Measurements from ENCODE around the gene PATJ.

PATJ gene

DNA sequence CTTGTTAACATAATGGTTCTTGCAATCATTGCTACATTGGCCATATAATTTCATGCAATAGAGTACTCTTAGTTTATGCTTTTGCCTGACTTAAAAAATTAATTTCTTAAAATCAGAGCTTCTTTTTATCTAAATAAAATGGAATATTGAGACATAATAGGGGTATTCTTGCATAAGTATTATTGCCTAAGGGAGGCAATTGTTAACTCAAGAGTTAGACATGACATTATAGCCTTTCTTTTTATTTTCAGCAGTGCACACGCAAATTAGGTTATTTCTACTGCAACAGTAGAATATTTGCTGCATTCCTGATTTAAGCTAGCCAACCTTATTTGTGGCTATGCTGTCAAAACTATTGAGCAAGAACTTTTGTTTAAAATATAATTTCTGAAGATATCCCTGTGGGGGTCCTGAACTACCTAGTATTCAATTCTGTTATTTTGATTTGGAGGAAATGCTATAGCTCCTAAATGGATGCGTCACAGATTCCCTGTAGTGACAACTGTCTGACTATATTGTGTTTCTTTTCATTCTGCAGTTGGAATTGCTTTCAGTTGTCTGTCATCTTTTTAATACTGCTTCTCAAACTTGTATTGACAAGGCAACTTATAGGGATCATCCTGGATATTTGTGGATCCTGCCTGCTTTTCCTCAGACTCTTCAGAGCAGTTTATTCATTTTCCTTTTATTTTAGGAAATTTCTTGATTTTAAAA lies 211.0 kb downstream of the PATJ start:
- Histone ChIP-seq H3K27me3 (ENCODE audit: insufficient read depth, poor library complexity, severe bottlenecking) (peaks cover 2% of the 10 kb centered on the region), H3K4me3 (replicated peaks; ENCODE audit: insufficient read depth, low read length) (no peak overlapping the region), H3K27ac (replicated peaks) (no peak overlapping the region)
- DNase-seq (ENCODE audit: low read depth in 1 of 2, low spot score in 1 of 2), result no peak
- TF ChIP-seq SPI1 (IDR thresholded peaks at IDR 0.05; ENCODE audit: borderline replicate concordance, low read depth) (no peak), GABPA (IDR thresholded peaks at IDR 0.05; ENCODE audit: low read depth) (no peak), POLR2AphosphoS5 (IDR thresholded peaks at IDR 0.05; ENCODE audit: low read depth) (no peak)
- TF ChIP-seq, protein P1, sequence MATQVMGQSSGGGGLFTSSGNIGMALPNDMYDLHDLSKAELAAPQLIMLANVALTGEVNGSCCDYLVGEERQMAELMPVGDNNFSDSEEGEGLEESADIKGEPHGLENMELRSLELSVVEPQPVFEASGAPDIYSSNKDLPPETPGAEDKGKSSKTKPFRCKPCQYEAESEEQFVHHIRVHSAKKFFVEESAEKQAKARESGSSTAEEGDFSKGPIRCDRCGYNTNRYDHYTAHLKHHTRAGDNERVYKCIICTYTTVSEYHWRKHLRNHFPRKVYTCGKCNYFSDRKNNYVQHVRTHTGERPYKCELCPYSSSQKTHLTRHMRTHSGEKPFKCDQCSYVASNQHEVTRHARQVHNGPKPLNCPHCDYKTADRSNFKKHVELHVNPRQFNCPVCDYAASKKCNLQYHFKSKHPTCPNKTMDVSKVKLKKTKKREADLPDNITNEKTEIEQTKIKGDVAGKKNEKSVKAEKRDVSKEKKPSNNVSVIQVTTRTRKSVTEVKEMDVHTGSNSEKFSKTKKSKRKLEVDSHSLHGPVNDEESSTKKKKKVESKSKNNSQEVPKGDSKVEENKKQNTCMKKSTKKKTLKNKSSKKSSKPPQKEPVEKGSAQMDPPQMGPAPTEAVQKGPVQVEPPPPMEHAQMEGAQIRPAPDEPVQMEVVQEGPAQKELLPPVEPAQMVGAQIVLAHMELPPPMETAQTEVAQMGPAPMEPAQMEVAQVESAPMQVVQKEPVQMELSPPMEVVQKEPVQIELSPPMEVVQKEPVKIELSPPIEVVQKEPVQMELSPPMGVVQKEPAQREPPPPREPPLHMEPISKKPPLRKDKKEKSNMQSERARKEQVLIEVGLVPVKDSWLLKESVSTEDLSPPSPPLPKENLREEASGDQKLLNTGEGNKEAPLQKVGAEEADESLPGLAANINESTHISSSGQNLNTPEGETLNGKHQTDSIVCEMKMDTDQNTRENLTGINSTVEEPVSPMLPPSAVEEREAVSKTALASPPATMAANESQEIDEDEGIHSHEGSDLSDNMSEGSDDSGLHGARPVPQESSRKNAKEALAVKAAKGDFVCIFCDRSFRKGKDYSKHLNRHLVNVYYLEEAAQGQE (IDR thresholded peaks at IDR 0.05; ENCODE audit: insufficient replicate concordance, low read depth), result no peak
- TF ChIP-seq, protein P2, sequence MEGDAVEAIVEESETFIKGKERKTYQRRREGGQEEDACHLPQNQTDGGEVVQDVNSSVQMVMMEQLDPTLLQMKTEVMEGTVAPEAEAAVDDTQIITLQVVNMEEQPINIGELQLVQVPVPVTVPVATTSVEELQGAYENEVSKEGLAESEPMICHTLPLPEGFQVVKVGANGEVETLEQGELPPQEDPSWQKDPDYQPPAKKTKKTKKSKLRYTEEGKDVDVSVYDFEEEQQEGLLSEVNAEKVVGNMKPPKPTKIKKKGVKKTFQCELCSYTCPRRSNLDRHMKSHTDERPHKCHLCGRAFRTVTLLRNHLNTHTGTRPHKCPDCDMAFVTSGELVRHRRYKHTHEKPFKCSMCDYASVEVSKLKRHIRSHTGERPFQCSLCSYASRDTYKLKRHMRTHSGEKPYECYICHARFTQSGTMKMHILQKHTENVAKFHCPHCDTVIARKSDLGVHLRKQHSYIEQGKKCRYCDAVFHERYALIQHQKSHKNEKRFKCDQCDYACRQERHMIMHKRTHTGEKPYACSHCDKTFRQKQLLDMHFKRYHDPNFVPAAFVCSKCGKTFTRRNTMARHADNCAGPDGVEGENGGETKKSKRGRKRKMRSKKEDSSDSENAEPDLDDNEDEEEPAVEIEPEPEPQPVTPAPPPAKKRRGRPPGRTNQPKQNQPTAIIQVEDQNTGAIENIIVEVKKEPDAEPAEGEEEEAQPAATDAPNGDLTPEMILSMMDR (IDR thresholded peaks at IDR 0.05; ENCODE audit: insufficient read depth, low read length), result no peak

DNA sequence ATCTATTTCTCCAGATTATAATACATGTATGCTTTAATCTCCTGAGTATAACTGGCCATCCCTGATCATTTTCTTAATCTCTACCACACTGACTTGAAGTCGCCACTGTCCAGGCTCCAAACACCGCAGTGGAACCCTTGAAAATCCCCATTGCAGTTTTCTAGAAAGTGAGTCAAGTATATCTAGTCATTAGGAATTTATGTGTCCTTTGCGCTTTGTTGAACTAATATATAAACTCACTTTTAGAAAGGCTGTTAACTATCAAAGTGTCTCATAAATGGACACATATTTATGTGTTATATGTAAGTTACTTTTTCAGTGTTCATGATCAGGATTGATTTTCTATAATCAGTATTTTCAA lies 211.5 kb downstream of the PATJ start:
- no peak for TF ChIP-seq GABPA (IDR thresholded peaks at IDR 0.05; ENCODE audit: low read depth)
- TF ChIP-seq POLR2AphosphoS5 (IDR thresholded peaks at IDR 0.05; ENCODE audit: low read depth), result no peak
- TF ChIP-seq, protein P1 (IDR thresholded peaks at IDR 0.05; ENCODE audit: insufficient replicate concordance, low read depth), result no peak
- TF ChIP-seq, protein P2 (IDR thresholded peaks at IDR 0.05; ENCODE audit: insufficient read depth, low read length), result no peak
- no peak for TF ChIP-seq SPI1 (IDR thresholded peaks at IDR 0.05; ENCODE audit: borderline replicate concordance, low read depth)
- H3K4me3 ChIP-seq (replicated peaks; ENCODE audit: insufficient read depth, low read length), result no peak overlapping the region
- no peak for DNase-seq (ENCODE audit: low read depth in 1 of 2, low spot score in 1 of 2)
- H3K27me3 ChIP-seq (ENCODE audit: insufficient read depth, poor library complexity, severe bottlenecking), result peaks cover 2% of the 10 kb centered on the region
- no peak overlapping the region for H3K27ac ChIP-seq (replicated peaks)

DNA sequence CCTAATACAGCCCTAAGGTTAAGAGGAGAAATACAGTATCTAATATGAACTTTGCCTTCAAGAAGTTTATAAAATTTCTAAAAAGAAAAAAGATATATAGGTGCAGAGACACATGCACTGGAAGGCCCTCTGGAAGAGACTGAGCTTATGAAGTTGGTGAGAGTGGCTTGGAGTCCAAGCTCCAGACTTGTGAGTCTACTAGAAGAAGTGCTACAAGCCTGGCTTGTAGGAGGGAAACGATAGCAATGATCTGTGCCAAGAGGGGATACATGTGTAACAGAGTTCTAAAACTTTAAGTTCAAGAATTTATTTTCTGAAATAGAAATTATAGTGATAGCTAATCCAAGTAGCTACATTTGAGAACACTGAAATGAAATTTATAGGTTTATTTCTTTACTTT lies 213.0 kb downstream of the PATJ start:
- TF ChIP-seq POLR2AphosphoS5 (IDR thresholded peaks at IDR 0.05; ENCODE audit: low read depth) (no peak), SPI1 (IDR thresholded peaks at IDR 0.05; ENCODE audit: borderline replicate concordance, low read depth) (no peak), GABPA (IDR thresholded peaks at IDR 0.05; ENCODE audit: low read depth) (no peak)
- TF ChIP-seq, protein P1 (IDR thresholded peaks at IDR 0.05; ENCODE audit: insufficient replicate concordance, low read depth), result no peak
- TF ChIP-seq, protein P2 (IDR thresholded peaks at IDR 0.05; ENCODE audit: insufficient read depth, low read length), result no peak
- Histone ChIP-seq H3K27ac (replicated peaks) (no peak overlapping the region), H3K27me3 (ENCODE audit: insufficient read depth, poor library complexity, severe bottlenecking) (peaks cover 2% of the 10 kb centered on the region), H3K4me3 (replicated peaks; ENCODE audit: insufficient read depth, low read length) (no peak overlapping the region)
- no peak for DNase-seq (ENCODE audit: low read depth in 1 of 2, low spot score in 1 of 2)

Measured in HL-60 (cell line).